ENCODE results near the gene BRMS1L. TPM values are rescaled to one million over a fixed set of nuclear protein-coding genes. Genes with fewer than 3 reads are reported as not detected.
"Not testable (repeated sequence)": the region's sequence is repeated elsewhere in the genome, so short reads cannot be mapped to it uniquely, and the experiment has no call there.

Gene BRMS1L
- total and polyA plus RNA-seq, 10 of the 15 experiments (the other 5 are each of a cell fraction or from before 2014, with no cell fraction given) = 5.3 to 26.7 (median 8.3) TPM

- TF ChIP-seq E2F4 (IDR thresholded peaks at IDR 0.05; ENCODE audit: low read depth, low read length) (no peak), SPI1 (IDR thresholded peaks at IDR 0.05; ENCODE audit: borderline replicate concordance, insufficient read depth, low read depth, low read length) (no peak), RFX5 (IDR thresholded peaks at IDR 0.05; ENCODE audit: low read depth, low read length) (no peak), MLLT1 (IDR thresholded peaks at IDR 0.05) (no peak), NFIC (IDR thresholded peaks at IDR 0.05; ENCODE audit: low read depth, low read length) (no peak), USF1 (IDR thresholded peaks at IDR 0.05; ENCODE audit: borderline replicate concordance, extremely low read length, insufficient read depth, low read depth, low read length) (no peak)
Observed at GRCh38 chr14:35776823-35777222, 49.3 kb upstream of the BRMS1L start (continued).

- POLR2A ChIA-PET; H3K36me3 ChIP-seq (ENCODE audit: control insufficient read depth in 2 of 2, insufficient read depth in 2 of 2, low read length in 1 of 2); DNase-seq (ENCODE audit: low read depth, low spot score); BruUV-seq (replicated peaks); H3K79me2 ChIP-seq (ENCODE audit: control insufficient read depth, insufficient read depth, low read length); H3K9me3 ChIP-seq (replicated peaks; ENCODE audit: control insufficient read depth, insufficient read depth, low read length); RAD21 ChIA-PET (ENCODE audit: unreplicated experiment); FAIRE-seq; H4K20me1 ChIP-seq (ENCODE audit: control insufficient read depth, insufficient read depth); H3K9ac ChIP-seq (ENCODE audit: control insufficient read depth, insufficient read depth, low read length); H3K4me1 ChIP-seq (ENCODE audit: control insufficient read depth, insufficient read depth, low read length); intact Hi-C loops (cut with micrococcal nuclease; ENCODE audit: unreplicated experiment); H2AFZ ChIP-seq (ENCODE audit: control insufficient read depth, low read depth, low read length); H3K4me2 ChIP-seq (ENCODE audit: control insufficient read depth, insufficient read depth); ATAC-seq; in situ Hi-C loops (cut with MboI); H3K27ac ChIP-seq (ENCODE audit: control insufficient read depth, insufficient read depth); H3K27me3 ChIP-seq (replicated peaks in 1 of 2; ENCODE audit: control insufficient read depth in 2 of 2, insufficient read depth in 2 of 2, low read length in 1 of 2); H3K4me3 ChIP-seq: not testable (repeated sequence)
- ChIA-PET SMC1A (ENCODE audit: uncharacterized antibody, unreplicated experiment) (interaction anchor here (1.9 kb wide), 1 partner anchor 29 kb away, joined by 7 read pairs; no protein-coding TSS in a partner anchor), CTCF (interaction anchor here (0.9 kb wide), 1 partner anchor 30 kb away, joined by 3 read pairs; no protein-coding TSS in a partner anchor)
- 98% methylated on average over 5 of the region's 5 CpGs for WGBS (ENCODE audit: insufficient coverage, insufficient replicate concordance, low lambda C conversion rate, missing lambda C conversion rate)
Observed at GRCh38 chr14:35777550-35777949, 48.6 kb upstream of the BRMS1L start.
